GM12864 (cell line): Measurements from ENCODE around the gene GMDS.

Experiments used
- DNase-seq: peaks from one replicate; pipeline ENCODE4 v3.0.0-alpha.2; 2011; ENCODE audit warnings: low read depth
- H3K4me3 ChIP-seq: 2 replicates; pipeline ENCODE4 v1.5.1; 2011; ENCODE audit warnings: mild to moderate bottlenecking, low read depth, low read length, control low read depth
- CTCF ChIP-seq: IDR thresholded peaks from 2 replicates; pipeline ENCODE4 v1.5.1; 2011; ENCODE audit warnings: low read depth, mild to moderate bottlenecking, moderate library complexity, low read length, control low read depth, inconsistent platforms; ENCODE audit errors: missing control alignments

The GMDS gene

DNA sequence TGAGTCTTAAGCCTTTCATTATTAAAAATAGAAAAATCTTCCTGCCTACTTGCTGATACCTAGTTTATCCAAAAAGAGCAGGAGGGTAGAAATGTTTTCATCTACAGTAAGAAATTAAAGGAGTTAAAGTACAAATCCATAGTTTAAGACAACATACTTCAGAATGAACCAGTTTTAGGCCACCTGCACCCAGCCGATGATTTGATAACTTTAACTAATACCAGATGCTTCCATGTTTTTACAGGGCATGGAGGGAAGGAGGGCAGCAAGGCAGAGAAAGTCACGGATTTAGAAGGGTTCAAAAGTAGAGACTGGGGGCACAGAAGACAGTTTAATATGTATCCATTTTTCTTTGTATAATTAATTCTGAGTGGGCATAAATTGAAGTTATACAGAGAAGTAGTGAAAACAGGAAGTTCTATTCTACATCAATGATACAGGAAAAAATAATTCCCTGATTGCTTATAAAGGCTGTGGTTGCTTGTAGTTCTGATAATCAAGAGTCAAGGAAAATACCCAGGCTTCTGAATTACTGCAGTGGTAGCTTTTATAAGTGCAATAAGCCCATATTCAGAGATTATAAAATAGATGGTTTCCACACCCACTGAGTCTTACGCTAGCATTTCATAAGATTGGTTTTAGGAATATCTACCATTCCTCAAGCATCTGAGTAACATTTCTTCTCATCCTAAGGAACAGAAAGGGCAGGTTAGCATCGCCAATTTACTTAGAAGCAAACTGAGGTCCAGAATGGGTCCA lies 72.0 kb downstream of the GMDS start:
- DNase-seq, result no peak
- H3K4me3 ChIP-seq, result no peak overlapping the region
- TF ChIP-seq CTCF, result no peak

- TF ChIP-seq CTCF, result no peak
- H3K4me3 ChIP-seq, result no peak overlapping the region
These were observed 73.7 kb downstream of the GMDS start for GRCh38 chr6:2171728-2172127.

DNA sequence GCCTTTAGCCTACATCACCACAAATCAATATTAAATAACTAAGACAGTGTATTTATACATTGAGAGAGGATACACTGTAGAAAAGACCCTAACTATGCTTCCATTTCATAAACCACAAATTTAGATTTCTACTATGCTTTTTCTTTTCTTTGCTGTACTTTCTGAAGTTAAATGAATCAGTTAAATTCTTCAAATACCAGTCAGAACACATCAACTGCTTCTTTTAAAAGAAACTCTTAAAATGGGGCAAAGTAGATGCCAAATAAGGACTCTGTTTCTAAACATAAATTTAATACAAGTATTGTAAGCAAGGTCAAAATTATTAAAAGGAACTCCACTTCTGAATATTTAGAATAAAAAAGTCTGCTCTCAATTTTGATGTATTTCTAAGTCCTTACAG lies 76.9 kb downstream of the GMDS start:
- TF ChIP-seq CTCF, result no peak
- no peak for DNase-seq
- no peak overlapping the region for H3K4me3 ChIP-seq

More at GRCh38 chr6:2171728-2172127, 73.7 kb downstream of the GMDS start:
- no peak for DNase-seq

DNA sequence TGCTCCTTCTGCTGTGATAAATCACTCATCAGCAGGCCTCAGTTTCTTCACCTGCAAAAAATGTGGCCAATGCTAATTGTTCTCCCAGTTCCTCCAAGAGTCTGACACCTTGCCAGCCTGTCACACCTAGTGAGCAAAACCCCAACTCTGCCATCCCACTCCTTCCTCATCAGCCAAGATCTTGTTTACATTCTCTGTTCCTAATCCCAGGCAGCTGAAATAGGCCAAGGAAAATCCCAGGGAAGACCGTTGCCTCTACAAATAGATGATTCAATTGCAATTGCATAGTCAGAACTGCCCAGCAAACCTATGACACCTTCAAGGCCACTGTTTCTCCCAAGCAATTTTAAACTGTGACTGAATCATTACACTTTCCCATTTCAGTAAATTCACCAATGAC lies 78.7 kb downstream of the GMDS start:
- H3K4me3 ChIP-seq, result no peak overlapping the region
- no peak for TF ChIP-seq CTCF
- DNase-seq, result no peak

GRCh38 chr6:2165286-2165685 lies 80.1 kb downstream of the GMDS start:
- no peak overlapping the region for H3K4me3 ChIP-seq
- DNase-seq, result no peak
- no peak for TF ChIP-seq CTCF

DNA sequence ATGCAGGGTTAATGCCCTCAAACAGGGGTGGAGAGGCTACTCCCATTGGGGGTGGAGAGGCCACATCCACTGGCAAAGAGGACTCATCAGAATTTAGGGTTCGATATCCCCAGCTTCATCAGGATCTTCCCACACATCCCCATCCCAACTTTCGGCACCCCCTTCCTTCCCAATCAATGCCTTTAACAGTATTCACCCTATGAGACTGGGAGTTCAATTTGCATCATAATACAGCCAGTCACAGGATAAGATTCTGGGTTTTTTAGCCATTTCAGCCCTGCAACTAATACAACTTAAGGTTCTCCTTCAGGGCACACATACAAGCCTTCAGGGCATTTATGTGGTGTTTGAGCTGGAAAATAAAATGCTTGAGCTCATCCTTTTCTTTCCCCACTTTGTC lies 80.9 kb downstream of the GMDS start:
- no peak for TF ChIP-seq CTCF
- no peak for DNase-seq
- H3K4me3 ChIP-seq, result no peak overlapping the region

GRCh38 chr6:2162079-2162445 lies 83.3 kb downstream of the GMDS start:
- DNase-seq, result no peak
- H3K4me3 ChIP-seq, result no peak overlapping the region
- no peak for TF ChIP-seq CTCF
